Measurements from ENCODE around the gene HOXC11. TPM values are rescaled to one million over a fixed set of nuclear protein-coding genes. Genes with fewer than 3 reads are reported as not detected.

HOXC11 gene
- total and polyA plus RNA-seq, 10 of the 15 experiments (the other 5 are each of a cell fraction or from before 2014, with no cell fraction given) = not detected

DNA sequence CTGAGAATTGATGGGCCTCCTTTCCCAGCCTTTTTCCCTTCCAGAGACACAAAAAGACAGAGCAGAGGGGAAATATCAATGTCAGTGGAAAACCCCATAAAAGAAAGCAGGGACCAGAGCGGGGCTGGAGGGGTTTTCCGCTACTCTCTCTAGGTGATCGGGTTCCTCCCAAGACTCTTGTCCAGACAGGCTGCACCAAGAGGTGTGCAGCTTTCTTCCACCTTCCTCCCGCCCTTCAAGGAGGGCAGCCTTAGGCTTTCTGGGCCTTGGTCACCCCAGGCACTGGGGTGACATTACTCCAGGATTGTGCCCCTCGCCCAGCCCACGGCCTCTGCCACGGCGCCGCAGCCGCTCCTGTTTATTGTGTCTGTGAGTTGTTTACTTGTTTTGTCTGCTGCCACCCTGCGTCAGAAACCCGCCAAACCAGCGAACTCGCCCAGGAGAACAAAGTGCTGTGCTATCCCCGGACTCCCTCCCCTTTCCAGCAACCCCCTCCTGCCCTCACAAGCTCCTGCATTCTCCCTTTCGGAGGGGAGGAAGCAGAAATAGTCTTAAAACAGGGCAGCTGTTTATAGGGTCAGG is 48.6 kb downstream of the HOXC11 start (continued):
- TF ChIP-seq, protein P1, sequence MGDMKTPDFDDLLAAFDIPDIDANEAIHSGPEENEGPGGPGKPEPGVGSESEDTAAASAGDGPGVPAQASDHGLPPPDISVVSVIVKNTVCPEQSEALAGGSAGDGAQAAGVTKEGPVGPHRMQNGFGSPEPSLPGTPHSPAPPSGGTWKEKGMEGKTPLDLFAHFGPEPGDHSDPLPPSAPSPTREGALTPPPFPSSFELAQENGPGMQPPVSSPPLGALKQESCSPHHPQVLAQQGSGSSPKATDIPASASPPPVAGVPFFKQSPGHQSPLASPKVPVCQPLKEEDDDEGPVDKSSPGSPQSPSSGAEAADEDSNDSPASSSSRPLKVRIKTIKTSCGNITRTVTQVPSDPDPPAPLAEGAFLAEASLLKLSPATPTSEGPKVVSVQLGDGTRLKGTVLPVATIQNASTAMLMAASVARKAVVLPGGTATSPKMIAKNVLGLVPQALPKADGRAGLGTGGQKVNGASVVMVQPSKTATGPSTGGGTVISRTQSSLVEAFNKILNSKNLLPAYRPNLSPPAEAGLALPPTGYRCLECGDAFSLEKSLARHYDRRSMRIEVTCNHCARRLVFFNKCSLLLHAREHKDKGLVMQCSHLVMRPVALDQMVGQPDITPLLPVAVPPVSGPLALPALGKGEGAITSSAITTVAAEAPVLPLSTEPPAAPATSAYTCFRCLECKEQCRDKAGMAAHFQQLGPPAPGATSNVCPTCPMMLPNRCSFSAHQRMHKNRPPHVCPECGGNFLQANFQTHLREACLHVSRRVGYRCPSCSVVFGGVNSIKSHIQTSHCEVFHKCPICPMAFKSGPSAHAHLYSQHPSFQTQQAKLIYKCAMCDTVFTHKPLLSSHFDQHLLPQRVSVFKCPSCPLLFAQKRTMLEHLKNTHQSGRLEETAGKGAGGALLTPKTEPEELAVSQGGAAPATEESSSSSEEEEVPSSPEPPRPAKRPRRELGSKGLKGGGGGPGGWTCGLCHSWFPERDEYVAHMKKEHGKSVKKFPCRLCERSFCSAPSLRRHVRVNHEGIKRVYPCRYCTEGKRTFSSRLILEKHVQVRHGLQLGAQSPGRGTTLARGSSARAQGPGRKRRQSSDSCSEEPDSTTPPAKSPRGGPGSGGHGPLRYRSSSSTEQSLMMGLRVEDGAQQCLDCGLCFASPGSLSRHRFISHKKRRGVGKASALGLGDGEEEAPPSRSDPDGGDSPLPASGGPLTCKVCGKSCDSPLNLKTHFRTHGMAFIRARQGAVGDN (IDR thresholded peaks at IDR 0.05) = no peak
- TF ChIP-seq RFX5 (IDR thresholded peaks at IDR 0.05; ENCODE audit: low read depth, low read length) (no peak), KDM1A (IDR thresholded peaks at IDR 0.05; ENCODE audit: borderline replicate concordance) (no peak)
- TF ChIP-seq, protein P2, sequence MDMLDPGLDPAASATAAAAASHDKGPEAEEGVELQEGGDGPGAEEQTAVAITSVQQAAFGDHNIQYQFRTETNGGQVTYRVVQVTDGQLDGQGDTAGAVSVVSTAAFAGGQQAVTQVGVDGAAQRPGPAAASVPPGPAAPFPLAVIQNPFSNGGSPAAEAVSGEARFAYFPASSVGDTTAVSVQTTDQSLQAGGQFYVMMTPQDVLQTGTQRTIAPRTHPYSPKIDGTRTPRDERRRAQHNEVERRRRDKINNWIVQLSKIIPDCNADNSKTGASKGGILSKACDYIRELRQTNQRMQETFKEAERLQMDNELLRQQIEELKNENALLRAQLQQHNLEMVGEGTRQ (IDR thresholded peaks at IDR 0.05; ENCODE audit: borderline replicate concordance, low read depth, low read length) = no peak

Measured in GM12878 (cell line).